GM12878 (cell line): ENCODE measurements around the gene PLSCR3. TPM values are rescaled to one million over a fixed set of nuclear protein-coding genes. Genes with fewer than 3 reads are reported as not detected.

Experiments used
- BHLHE40 ChIP-seq, 2 experiments: fragments of 450-650 bp in 1 of 2; IDR thresholded peaks; 2 replicates each; pipeline ENCODE4 v1.6.1; 2011 to 2017; ENCODE audit warnings: low read depth in 2 of 2, borderline replicate concordance in 1 of 2, improper control_type of control experiment in 1 of 2, low read length in 1 of 2, mild to moderate bottlenecking in 1 of 2
- CHD4 ChIP-seq: fragments of 200-600 bp; sonication (generic); IDR thresholded peaks from 2 replicates; pipeline ENCODE4 v1.6.1; 2016; ENCODE audit warnings: mild to moderate bottlenecking
- E2F4 ChIP-seq: IDR thresholded peaks from 2 replicates; pipeline ENCODE4 v1.6.1; 2012; ENCODE audit warnings: low read depth, low read length, improper control_type of control experiment
- GATAD2B ChIP-seq: fragments of 450-650 bp; conservative IDR thresholded peaks from 2 replicates; pipeline ENCODE4 v1.6.1; 2017; ENCODE audit warnings: low read depth, mild to moderate bottlenecking, moderate library complexity
- HCFC1 ChIP-seq: fragments of 150-350 bp; IDR thresholded peaks from 2 replicates; pipeline ENCODE4 v1.6.1; 2014; ENCODE audit warnings: low read length
- KAT2A ChIP-seq: conservative IDR thresholded peaks from 2 replicates; pipeline ENCODE4 v1.6.1; 2011; ENCODE audit warnings: low read depth, low read length; ENCODE audit not compliant: control insufficient read depth
- MYC ChIP-seq: IDR thresholded peaks from 2 replicates; pipeline ENCODE4 v1.6.1; 2011; ENCODE audit warnings: mild to moderate bottlenecking, low read length, moderate library complexity, inconsistent platforms; ENCODE audit not compliant: insufficient read depth, insufficient replicate concordance, insufficient read length, severe bottlenecking
- NKRF ChIP-seq: fragments of 450-650 bp; conservative IDR thresholded peaks from 2 replicates; pipeline ENCODE4 v1.6.1; 2017; ENCODE audit warnings: mild to moderate bottlenecking, moderate library complexity
- NR2F1 ChIP-seq: fragments of 450-650 bp; conservative IDR thresholded peaks from 2 replicates; pipeline ENCODE4 v1.6.1; 2017; ENCODE audit warnings: mild to moderate bottlenecking
- NRF1 ChIP-seq: conservative IDR thresholded peaks from 2 replicates; pipeline ENCODE4 v1.6.1; 2011; ENCODE audit warnings: mild to moderate bottlenecking, low read depth, low read length, improper control_type of control experiment
- RAD51 ChIP-seq: fragments of 450-650 bp; IDR thresholded peaks from 2 replicates; pipeline ENCODE4 v1.6.1; 2016; ENCODE audit warnings: moderate library complexity, mild to moderate bottlenecking, inconsistent platforms
- RCOR1 ChIP-seq: conservative IDR thresholded peaks from 2 replicates; pipeline ENCODE4 v1.6.1; 2012; ENCODE audit warnings: low read depth, low read length, improper control_type of control experiment
- RELB ChIP-seq: fragments of 450-650 bp; IDR thresholded peaks from 2 replicates; pipeline ENCODE4 v1.6.1; 2017; ENCODE audit warnings: low read depth, mild to moderate bottlenecking, moderate library complexity
- SIX5 ChIP-seq: IDR thresholded peaks from 2 replicates; pipeline ENCODE4 v1.6.1; 2011; ENCODE audit warnings: mild to moderate bottlenecking, low read depth, low read length, moderate library complexity; ENCODE audit not compliant: severe bottlenecking
- SP1 ChIP-seq: IDR thresholded peaks from one replicate; pipeline ENCODE4 v1.6.1; 2011; ENCODE audit warnings: low read depth, low read length
- SREBF2 ChIP-seq: IDR thresholded peaks from 2 replicates; pipeline ENCODE4 v1.6.1; 2012; ENCODE audit warnings: mild to moderate bottlenecking, low read length
- YBX1 ChIP-seq: fragments of 450-650 bp; IDR thresholded peaks from 2 replicates; pipeline ENCODE4 v1.6.1; 2016; ENCODE audit warnings: antibody characterized with exemption
- YY1 ChIP-seq: IDR thresholded peaks from 2 replicates; pipeline ENCODE4 v1.6.1; 2011; ENCODE audit warnings: low read depth, mild to moderate bottlenecking, low read length
- ZBED1 ChIP-seq: IDR thresholded peaks from 2 replicates; pipeline ENCODE4 v1.6.1; 2016; ENCODE audit warnings: borderline replicate concordance
- ZNF384 ChIP-seq: IDR thresholded peaks from 2 replicates; pipeline ENCODE4 v1.6.1; 2012; ENCODE audit warnings: low read depth, mild to moderate bottlenecking, low read length, improper control_type of control experiment, borderline replicate concordance
- polyA plus RNA-seq, 11 experiments: library from polyadenylated mRNA; depleted of rRNA in 4 of 11; unstranded in 6 of 11; stranded (reverse) in 5 of 11; fragments of >200 nt; fragmentation: Nextera tagmentation in 4 of 11; fragmentation: Illumina TruSeq in 1 of 11; extraction: Ambion mirVana in 4 of 11; extraction: Trizol in 1 of 11; gene quantifications; 1 replicate in 1 of 11; 2 replicates in 10 of 11; pipeline versions ENCODE4 v1.2.1 to v1.2.3, GENCODE V29; 2011 to 2016; ENCODE audit warnings: inconsistent platforms in 2 of 11, missing spikeins in 2 of 11, low read depth in 1 of 11
- total RNA-seq, 4 experiments: library from RNA; depleted of rRNA in 3 of 4; stranded (reverse); fragments of >200 nt in 3 of 4; fragmentation: Illumina TruSeq in 1 of 4; extraction: Trizol in 1 of 4; gene quantifications; 2 replicates each; pipeline versions ENCODE4 v1.2.1 to v1.2.3, GENCODE V29; 2013 to 2021
- TF ChIP-seq, protein P1 (sequence below): IDR thresholded peaks from 2 replicates; pipeline ENCODE4 v1.6.1; 2011; ENCODE audit warnings: borderline replicate concordance, low read depth, mild to moderate bottlenecking, moderate library complexity, mixed read lengths, low read length; ENCODE audit not compliant: insufficient read depth; ENCODE audit errors: extremely low read length

PLSCR3 gene
- total and polyA plus RNA-seq, 10 of the 15 experiments (the other 5 are each of a cell fraction or from before 2014, with no cell fraction given), result 9.9 to 51.4 (median 43.4) TPM

DNA sequence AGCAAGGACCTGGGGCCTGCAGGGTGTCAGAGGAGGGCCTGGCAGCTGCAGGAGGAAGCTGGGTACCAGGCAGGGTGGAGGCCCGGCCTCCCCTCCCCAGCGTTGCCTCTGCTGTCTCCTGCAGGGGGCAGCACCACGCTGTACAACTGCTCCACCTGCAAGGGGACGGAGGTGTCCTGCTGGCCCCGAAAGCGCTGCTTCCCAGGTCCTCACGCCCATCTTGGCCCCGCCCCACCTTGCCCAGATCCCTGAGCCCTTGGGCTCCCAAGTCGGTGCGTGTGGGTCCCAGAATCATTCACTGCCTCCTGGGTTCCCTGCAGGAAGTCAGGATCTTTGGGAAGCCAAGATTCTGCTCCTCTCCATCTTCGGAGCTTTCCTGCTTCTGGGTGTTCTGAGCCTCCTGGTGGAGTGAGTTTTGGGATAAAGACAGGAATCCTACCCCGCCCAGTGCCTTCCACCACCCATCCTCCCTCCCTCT is 38.2 kb downstream of the PLSCR3 start (continued):
- TF ChIP-seq YY1 (peak; percentile 67), SP1 (no peak), BHLHE40 (IDR thresholded peaks at IDR 0.05; ENCODE audit: borderline replicate concordance in 1 of 2, low read depth in 2 of 2, low read length in 1 of 2) (peak in 1 of 2 experiments; percentile 40; a peak in 2 of 4 replicates), SREBF2 (no peak), RELB (no peak), MYC (no peak), HCFC1 (no peak), RAD51 (no peak), ZBED1 (no peak), CHD4 (no peak), SIX5 (no peak), E2F4 (no peak), ZNF384 (no peak), RCOR1 (no peak), KAT2A (no peak), NRF1 (no peak), GATAD2B (peak; percentile 68; the same call in 1 of the 2 replicates), NR2F1 (peak; percentile 32; the same call in 1 of the 2 replicates), NKRF (no peak), YBX1 (no peak)
- TF ChIP-seq, protein P1, sequence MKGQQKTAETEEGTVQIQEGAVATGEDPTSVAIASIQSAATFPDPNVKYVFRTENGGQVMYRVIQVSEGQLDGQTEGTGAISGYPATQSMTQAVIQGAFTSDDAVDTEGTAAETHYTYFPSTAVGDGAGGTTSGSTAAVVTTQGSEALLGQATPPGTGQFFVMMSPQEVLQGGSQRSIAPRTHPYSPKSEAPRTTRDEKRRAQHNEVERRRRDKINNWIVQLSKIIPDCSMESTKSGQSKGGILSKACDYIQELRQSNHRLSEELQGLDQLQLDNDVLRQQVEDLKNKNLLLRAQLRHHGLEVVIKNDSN, result no peak
